OCI-M2 (cell line): Measurements from ENCODE around the gene GNRH2.
A peak's percentile ranks its signal among the peaks of the same experiment; 100 is the strongest.
"Not testable (repeated sequence)": the region's sequence is repeated elsewhere in the genome, so short reads cannot be mapped to it uniquely, and the experiment has no call there.

Experiments
- DNase-seq: peaks from one replicate; lab custom pipeline; 2025; ENCODE audit not compliant: unreplicated experiment; lab: John Stamatoyannopoulos, UW

Gene GNRH2

DNA sequence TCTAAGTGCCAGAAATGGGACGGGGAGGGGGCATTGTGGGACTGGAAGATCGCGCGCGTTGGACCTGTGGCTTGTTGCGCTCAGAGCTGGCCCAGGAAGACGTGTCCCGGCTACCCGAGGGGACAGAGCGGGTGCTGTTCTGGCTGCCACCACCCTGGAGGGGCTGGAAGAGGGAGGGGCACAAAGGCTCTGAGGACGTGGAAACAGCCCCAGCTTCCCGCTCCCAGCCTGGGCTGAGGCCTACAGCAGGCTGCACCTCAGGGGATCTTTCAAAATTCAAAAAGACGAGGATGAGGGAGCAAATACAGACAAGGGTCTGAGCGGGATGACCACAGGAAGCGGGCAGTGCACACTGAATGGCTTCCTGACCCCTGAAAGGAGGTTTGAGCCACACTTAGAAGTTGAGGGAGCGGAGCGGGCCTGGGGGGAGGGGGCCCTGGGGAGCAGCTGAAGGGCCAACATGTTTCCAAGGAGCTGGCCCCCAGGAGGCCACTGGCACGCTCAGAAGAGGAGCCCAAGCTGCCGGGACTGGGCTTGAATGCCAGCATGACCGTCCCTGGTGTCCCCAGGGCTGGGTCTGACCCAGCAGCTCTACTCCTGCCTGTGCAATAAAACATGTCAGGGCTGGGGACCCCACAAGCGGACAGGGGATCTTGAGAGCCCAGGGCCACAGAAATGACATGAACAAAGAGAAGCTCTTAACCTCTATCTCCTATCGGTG is 29.3 kb downstream of the GNRH2 start:
- DNase-seq: no peak

DNA sequence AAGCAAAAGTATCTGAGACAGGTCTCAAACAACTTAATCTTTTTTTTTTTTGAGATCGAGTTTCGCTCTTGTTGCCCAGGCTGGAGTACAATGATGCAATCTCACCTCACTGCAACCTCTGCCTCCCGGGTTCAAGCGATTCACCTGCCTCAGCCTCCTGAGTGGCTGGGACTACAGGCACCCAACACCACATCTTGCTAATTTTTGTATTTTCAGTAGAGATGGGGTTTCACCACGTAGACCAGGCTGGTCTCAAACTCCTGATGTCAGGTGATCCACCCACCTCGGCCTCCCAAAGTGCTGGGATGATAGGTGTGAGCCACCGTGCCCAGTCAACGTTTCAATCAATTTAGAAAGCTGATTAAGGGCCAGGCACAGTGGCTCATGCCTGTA is 29.8 kb downstream of the GNRH2 start:
- not testable (repeated sequence) for DNase-seq

GRCh38 chr20:3074812-3075211 is 31.4 kb downstream of the GNRH2 start:
- DNase-seq: no peak

GRCh38 chr20:3075315-3075714 is 31.9 kb downstream of the GNRH2 start:
- DNase-seq: not testable (repeated sequence)

DNA sequence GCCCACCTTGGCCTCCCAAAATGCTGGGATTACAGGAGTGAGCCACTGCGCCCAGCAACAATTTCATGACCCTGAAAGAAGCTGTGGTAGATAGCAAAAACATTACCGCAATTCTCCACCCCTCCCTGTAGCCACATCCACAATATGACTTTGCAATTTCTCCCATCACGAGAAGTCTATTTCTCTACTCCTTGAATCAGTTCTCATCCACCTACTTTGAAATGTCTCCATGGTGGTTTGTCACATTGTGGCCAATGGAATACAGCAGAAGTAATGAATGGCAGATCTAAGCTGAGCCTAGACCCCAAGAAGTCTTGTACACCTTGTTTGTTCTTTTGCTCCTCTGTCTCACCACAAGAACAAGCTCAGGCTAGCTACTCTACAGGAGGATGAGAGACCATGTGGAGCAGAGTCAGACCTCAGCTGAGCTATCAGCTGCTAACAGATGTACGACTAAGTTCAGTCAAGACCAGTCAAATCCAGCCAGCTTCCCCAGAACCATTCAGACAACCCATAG is 34.3 kb downstream of the GNRH2 start:
- peak; percentile 53 for DNase-seq

GRCh38 chr20:3080939-3081388 is 37.5 kb downstream of the GNRH2 start:
- DNase-seq: no peak

GRCh38 chr20:3081641-3082040 is 38.2 kb downstream of the GNRH2 start:
- DNase-seq: no peak

DNA sequence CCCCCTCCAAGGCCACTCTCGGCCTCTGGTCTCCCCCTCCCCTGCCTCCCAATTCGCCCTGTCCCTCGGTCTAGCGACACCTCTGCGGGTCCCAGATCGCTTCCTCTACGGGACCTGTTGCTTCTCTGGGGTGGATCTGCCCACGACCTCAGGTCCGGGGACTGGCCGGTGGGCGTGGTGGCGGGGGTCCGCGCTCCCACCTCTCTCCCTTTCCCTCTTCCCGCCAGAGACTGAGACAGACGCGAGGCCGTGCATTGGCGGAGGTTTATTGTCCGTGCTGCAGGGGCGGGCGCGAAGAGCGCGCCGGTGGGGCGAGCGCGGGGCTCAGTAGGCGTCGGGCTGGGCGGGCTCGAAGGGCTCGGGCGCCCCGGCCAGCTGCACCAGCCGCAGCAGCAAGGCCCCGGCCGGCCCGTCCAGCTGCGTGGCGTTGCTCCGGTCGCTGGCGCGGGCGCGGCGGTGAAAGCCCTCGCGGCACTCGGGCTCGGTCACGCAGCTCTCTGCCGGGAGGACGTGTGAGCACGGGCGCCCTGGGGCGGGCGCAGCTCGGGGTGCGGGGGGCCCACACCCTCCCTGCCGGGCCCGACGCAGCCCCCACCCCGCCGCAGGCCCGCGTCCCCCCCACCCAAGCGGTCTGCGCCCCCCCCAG is 39.0 kb downstream of the GNRH2 start:
- DNase-seq: no peak

DNA sequence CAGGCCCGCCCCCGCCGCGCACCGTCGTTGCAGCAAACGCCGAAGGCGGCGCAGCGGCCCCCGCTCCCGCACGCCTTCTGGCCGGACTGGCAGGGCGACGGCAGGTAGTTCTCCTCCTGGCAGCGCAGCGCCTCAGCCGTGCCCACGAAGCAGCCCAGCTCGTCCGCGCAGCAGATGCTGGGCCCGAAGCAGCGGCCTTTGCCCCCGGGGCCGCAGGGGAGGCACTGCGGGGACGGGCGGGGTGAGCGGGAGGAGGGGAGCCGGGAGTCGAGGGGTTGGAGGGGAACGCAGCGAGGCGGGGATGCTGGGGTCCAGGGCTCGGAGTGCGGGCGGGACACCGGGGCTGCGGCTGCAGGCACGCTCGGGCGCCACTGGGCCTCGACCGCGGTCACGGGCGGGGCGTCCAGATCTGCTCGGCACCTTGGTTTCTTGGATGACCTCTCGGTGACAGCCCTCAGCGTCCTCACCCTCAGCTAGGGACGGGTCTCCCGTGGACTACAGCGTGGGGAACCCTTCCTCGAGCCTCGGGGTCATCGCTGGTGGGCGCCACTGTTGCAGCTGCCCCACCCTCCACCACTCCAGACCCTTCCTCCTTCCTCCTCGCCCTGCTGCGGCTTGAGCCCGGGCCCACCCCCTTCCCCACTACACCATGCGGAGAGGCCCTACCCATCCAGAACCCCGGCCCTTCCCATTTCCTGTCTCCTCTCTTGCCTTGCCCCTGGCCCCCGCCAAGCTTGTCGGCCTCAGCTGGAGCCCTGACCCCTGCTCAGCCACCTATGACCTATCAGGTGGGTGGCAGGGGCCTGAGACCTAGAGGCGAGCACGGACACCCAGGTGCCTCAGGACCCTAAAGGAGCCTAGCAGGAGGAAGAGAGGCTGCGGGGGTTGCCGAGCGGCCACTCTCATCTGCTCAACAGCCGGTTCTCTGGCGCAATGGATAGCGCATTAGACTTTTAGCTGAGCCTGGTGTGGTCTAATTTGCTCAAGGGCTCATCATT is 39.8 kb downstream of the GNRH2 start:
- DNase-seq: no peak

- no peak for DNase-seq
These were observed 41.0 kb downstream of the GNRH2 start, which contains the start of gene AVP for GRCh38 chr20:3084283-3084985. AVP (minus strand) TSS chr20:3084724; CDS start chr20:3084674, 50 bp downstream.

GRCh38 chr20:3084986-3085360 is 41.6 kb downstream of the GNRH2 start:
- DNase-seq: no peak

DNA sequence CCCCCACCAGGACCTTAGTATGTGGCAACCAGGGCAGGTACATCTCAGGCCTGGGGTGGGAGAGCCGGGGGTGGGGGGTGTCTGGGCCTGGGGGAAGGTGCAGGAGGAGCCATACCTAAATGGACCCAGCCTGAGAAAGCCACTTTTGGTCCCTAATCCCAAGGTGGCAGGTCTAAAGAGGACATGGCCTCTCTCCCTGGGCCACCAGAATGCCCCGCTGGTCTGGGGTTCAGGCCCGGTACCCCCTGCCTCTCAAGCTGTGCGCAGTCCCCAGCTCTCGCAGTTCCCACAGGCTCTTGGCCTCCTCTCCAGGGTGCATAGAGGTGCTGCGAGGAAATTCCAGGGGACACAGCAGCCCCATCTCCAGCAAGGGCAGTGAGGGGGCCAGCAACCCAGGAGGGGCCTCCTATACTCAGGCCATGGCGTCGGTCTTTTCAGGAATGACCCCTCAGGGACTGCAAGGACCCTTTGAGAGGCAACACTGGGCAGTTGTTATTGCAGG is 42.2 kb downstream of the GNRH2 start:
- no peak for DNase-seq

DNA sequence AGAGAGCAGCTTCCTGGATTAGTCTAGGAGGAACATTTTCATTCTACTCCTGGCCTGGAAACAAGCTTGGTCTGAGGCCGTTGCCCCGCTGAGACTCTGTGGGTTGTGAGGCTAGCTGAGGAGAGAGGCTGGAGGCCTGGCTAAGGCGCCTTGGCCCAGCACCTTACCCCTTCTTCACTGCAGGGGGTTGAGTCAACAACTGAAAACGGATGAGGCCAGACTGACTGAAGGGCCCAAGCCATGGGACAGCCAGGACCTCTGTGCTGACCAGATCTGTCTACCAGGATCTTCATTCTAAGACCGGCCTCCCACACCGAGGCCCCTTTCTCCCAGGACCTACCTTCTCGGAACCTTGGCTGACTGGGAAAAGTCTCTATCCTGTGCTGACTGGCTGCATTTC is 44.6 kb downstream of the GNRH2 start:
- DNase-seq: no peak

- no peak for DNase-seq
These were observed 47.1 kb downstream of the GNRH2 start for GRCh38 chr20:3090565-3090964.

GRCh38 chr20:3092611-3093379 is 49.4 kb downstream of the GNRH2 start:
- DNase-seq: no peak

- peak; percentile 62 for DNase-seq
These were observed 50.5 kb downstream of the GNRH2 start for GRCh38 chr20:3093861-3094361.

DNA sequence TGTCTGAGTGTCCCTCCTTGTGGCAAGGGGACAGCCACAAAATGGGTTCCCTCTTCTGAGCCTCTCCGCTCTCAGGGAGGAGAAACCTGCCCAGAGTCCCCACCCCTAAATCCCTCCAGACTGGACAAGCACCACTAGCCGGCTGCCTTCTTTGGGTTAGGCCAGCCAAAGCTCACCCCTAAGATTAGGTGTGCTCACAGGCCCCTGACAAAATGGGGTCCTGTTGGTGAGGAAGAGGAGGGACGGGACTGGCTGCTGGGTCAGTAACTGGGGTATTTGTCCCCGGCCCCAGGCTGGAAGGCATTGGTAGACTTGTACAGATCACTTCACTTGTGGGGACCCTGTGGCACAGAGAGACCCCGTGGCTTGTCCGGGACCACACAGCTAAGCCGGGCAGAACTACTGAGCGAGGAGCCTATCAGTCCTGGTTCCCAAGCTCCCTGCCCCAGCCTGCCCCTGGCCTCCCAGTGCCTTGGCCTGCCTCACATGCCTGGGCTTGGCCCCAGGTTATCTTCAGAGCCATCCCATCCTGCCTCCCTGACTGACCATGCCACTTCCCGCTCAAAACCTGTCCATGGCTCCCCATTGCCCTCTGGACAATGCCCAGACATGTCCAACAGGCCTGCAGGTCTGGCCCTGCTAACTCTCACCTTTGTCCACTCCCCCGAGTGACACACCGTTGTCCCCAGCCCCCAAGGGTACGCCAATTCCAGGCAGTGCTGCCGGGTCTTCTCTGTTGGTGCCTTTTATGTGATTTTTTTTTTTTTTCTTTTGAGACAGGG is 51.6 kb downstream of the GNRH2 start:
- DNase-seq: no peak
